Peyer's patch (tissue), 4 donors: ENCODE results near the gene IRGC.

ENCODE experiments used
- CTCF ChIP-seq, 6 experiments: fragments of 450-650 bp in 4 of 6; fragments of 200-600 bp in 2 of 6; sonication (generic) in 1 of 6; IDR thresholded peaks; one replicate each; pipeline ENCODE4 v1.5.1; 2017 to 2019; ENCODE audit warnings: antibody characterized with exemption in 6 of 6, mild to moderate bottlenecking in 3 of 6, moderate library complexity in 1 of 6
- POLR2A ChIP-seq, 2 donors: fragments of 450-650 bp; IDR thresholded peaks; one replicate each; pipeline ENCODE4 v1.5.1; 2017; ENCODE audit warnings: antibody characterized with exemption in 2 of 2, mild to moderate bottlenecking in 2 of 2, moderate library complexity in 2 of 2

- TF ChIP-seq CTCF (IDR thresholded peaks at IDR 0.05) (no peak), POLR2A (IDR thresholded peaks at IDR 0.05) (no peak)
Observed at GRCh38 chr19:43721469-43722048, 5.7 kb downstream of the IRGC start.
